Natural killer cell (primary cell): ENCODE measurements around the gene LTB4R. TPM values are rescaled to one million over a fixed set of nuclear protein-coding genes. Genes with fewer than 3 reads are reported as not detected.

ENCODE experiments used
- ATAC-seq, 3 donors: fragments of 150-1000 bp in 2 of 3; fragments of 200-7000 bp in 1 of 3; cut with Tn5 transposase; 1 replicate in 1 of 3; 2 replicates in 2 of 3; pipeline ENCODE4 v1.10.0; 2021; ENCODE audit warnings: mild to moderate bottlenecking in 2 of 3, moderate library complexity in 2 of 3
- DNase-seq, 2 donors: peaks; one replicate each; pipeline versions ENCODE4 v3.0.0 to v3.0.0-alpha.2; 2013 to 2021; ENCODE audit warnings: mixed read lengths in 1 of 2
- H3K27ac ChIP-seq: one replicate; pipeline ENCODE4 v1.5.1; 2013; ENCODE audit warnings: mild to moderate bottlenecking, low read length
- H3K27me3 ChIP-seq: one replicate; pipeline ENCODE4 v1.6.1; 2013; ENCODE audit warnings: low read length; ENCODE audit not compliant: control insufficient read depth, insufficient read depth
- H3K36me3 ChIP-seq: one replicate; pipeline ENCODE4 v1.6.1; 2013; ENCODE audit warnings: low read length; ENCODE audit not compliant: control insufficient read depth, insufficient read depth
- H3K4me1 ChIP-seq: one replicate; pipeline ENCODE4 v1.6.1; 2013; ENCODE audit warnings: low read length; ENCODE audit not compliant: control insufficient read depth, insufficient read depth
- H3K4me3 ChIP-seq: one replicate; pipeline ENCODE4 v1.5.1; 2013; ENCODE audit warnings: low read length
- H3K9me3 ChIP-seq: one replicate; pipeline ENCODE4 v1.6.1; 2013; ENCODE audit warnings: low read length; ENCODE audit not compliant: control insufficient read depth, insufficient read depth
- H3K27ac Mint-ChIP-seq, 2 donors: one replicate each; pipeline ENCODE4 v1.8.0; 2022; ENCODE audit warnings: mild to moderate bottlenecking in 2 of 2, mixed read lengths in 2 of 2, moderate library complexity in 1 of 2
- H3K27me3 Mint-ChIP-seq, 2 donors: one replicate each; pipeline ENCODE4 v1.8.0; 2022; ENCODE audit warnings: low read depth in 2 of 2, mixed read lengths in 2 of 2
- H3K36me3 Mint-ChIP-seq: one replicate; pipeline ENCODE4 v1.8.0; 2022; ENCODE audit warnings: mixed read lengths
- H3K4me1 Mint-ChIP-seq, 2 donors: one replicate each; pipeline ENCODE4 v1.8.0; 2022; ENCODE audit warnings: mixed read lengths in 2 of 2
- H3K4me3 Mint-ChIP-seq: one replicate; pipeline ENCODE4 v1.8.0; 2022; ENCODE audit warnings: mild to moderate bottlenecking, moderate library complexity, mixed read lengths
- H3K9me3 Mint-ChIP-seq, 2 donors: one replicate each; pipeline ENCODE4 v1.8.0; 2022; ENCODE audit warnings: mixed read lengths in 2 of 2
- WGBS: methylation state at CpG from one replicate; pipeline ENCODE4 v1.1.7; 2013; ENCODE audit warnings: missing lambda C conversion rate; ENCODE audit not compliant: insufficient coverage; 5-methylcytosine and 5-hydroxymethylcytosine counted together
- intact Hi-C: fragments of 100-400 bp; cut with micrococcal nuclease; formaldehyde crosslinking; loops from one replicate; pipeline ENCODE4 v1.14.2; 2022
- total RNA-seq, 4 donors: library from RNA; stranded (reverse); fragments of 120-200 nt in 1 of 4; gene quantifications; one replicate each; pipeline versions ENCODE4 v1.2.3 to v1.2.4, GENCODE V29; 2013 to 2022
- TF ChIP-seq, protein P1 (sequence below): fragments of 200-600 bp; IDR thresholded peaks from one replicate; pipeline ENCODE4 v1.8.0; 2022; ENCODE audit warnings: antibody characterized with exemption

LTB4R gene
- total RNA-seq, 3 donors from 2014 or later (not counting 1 experiment from before 2014, with no cell fraction given), result 33.5 to 55.7 (median 49.7) TPM

DNA sequence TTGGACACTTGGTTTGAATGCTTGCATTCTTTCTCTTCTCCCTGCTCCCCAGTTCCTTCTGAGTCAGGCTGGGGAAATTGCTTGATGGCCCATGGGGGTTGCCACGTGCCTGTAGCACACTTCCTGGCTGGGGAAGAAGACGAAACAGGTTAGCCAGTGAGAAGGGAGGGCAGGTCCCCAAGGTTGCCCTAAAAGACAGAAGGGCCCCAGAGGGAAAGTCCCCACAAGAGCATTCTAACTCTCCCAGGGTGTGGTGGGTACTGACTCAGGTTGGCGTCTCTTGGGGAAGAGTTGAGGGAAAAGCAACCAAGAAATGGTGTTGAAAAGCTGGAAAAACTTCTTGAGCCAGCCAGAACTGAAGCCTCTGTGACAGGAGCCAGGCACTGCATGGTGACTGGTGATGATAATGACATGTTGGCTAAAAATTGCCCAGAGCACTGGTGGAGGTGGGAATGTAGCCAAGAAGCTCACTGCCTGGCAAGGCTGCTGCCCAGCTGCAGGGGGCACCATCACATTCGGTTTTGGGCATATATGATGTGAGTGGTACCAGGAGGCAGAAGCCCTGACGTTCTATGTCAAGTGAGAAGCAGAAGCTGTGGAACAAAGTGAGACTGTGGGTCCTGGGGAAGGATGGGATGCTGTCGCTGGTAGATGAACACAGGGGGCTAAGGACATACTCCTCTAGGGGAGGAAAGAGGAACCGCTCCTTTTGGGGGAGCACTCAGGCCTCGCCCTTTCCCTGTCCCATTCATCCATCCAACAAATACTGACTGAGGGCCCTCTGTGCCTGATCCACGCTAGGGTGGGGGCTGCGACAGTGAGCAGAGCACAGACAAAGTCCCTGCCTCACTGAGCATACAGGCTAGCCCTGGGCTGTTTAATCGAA is 31.8 kb upstream of the LTB4R start:
- intact Hi-C loops, result no loop called here
- Mint-ChIP-seq H3K27ac (peak overlapping the region in 1 of 2 donors; percentile 54), H3K4me3 (no peak overlapping the region), H3K4me1 (peaks cover 18 to 24% of the 10 kb centered on the region in 2 donors), H3K9me3 (no peaks in the 10 kb centered on the region), H3K27me3 (no peaks in the 10 kb centered on the region), H3K36me3 (no peaks in the 10 kb centered on the region)
- no peaks in the 10 kb centered on the region for H3K36me3 ChIP-seq
- H3K27me3 ChIP-seq, result no peaks in the 10 kb centered on the region
- H3K27ac ChIP-seq, result peak overlapping the region; percentile 23
- ATAC-seq (peak in 2 of 3 donors; percentile 72 to 77), DNase-seq (peak in 1 of 2 donors; percentile 79)
- peaks cover 35% of the 10 kb centered on the region for H3K4me1 ChIP-seq
- TF ChIP-seq, protein P1, sequence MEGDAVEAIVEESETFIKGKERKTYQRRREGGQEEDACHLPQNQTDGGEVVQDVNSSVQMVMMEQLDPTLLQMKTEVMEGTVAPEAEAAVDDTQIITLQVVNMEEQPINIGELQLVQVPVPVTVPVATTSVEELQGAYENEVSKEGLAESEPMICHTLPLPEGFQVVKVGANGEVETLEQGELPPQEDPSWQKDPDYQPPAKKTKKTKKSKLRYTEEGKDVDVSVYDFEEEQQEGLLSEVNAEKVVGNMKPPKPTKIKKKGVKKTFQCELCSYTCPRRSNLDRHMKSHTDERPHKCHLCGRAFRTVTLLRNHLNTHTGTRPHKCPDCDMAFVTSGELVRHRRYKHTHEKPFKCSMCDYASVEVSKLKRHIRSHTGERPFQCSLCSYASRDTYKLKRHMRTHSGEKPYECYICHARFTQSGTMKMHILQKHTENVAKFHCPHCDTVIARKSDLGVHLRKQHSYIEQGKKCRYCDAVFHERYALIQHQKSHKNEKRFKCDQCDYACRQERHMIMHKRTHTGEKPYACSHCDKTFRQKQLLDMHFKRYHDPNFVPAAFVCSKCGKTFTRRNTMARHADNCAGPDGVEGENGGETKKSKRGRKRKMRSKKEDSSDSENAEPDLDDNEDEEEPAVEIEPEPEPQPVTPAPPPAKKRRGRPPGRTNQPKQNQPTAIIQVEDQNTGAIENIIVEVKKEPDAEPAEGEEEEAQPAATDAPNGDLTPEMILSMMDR, result no peak
- no peak overlapping the region for H3K4me3 ChIP-seq
- H3K9me3 ChIP-seq, result no peaks in the 10 kb centered on the region
- 54% methylated on average over 10 of the region's 11 CpGs for WGBS

DNA sequence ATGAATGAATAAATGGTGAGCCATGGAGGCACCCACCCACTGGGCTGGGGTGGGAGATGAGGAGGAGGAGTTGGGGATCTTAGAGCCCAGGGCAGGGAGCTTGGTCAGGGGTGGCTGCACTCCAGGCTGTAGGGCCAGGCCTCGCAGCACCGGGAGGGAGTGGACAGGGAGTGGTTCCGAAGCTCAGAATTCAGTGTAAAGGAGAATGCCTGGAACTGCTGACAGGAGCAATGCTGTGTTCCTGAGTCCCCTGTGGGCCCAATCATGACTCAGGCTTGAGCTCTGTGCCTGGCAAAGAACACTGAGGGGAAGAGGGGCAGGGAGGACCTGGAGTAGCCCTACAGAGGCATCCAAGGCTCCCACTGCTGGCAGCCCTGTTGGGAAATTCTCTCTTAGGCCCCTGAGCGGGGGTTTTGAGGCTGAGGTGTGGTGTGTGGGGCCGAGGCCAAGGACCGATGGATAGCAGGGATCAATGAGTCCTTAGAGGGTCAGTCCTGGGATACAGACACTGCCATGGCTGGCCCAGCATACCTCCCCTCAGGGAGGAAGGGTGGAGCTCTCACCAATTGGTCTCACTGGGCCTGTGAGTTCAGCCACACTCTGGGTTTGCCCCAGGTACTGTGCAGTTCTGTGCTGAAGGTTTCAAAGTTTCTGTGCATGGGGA is 30.4 kb upstream of the LTB4R start:
- H3K9me3 ChIP-seq, result no peaks in the 10 kb centered on the region
- H3K27me3 ChIP-seq, result no peaks in the 10 kb centered on the region
- H3K4me1 ChIP-seq, result peaks cover 29% of the 10 kb centered on the region
- no peak overlapping the region for H3K4me3 Mint-ChIP-seq
- WGBS, result 98% methylated on average over 6 of the region's 6 CpGs
- ATAC-seq, result no peak
- H3K27ac ChIP-seq, result no peak overlapping the region
- intact Hi-C loops, result no loop called here
- peak overlapping the region in 1 of 2 donors; percentile 41 for H3K27ac Mint-ChIP-seq
- H3K4me1 Mint-ChIP-seq, result peaks cover 18 to 24% of the 10 kb centered on the region in 2 donors
- no peak for DNase-seq
- H3K9me3 Mint-ChIP-seq, result no peaks in the 10 kb centered on the region
- H3K4me3 ChIP-seq, result no peak overlapping the region
- TF ChIP-seq, protein P1, result no peak
- no peaks in the 10 kb centered on the region for H3K36me3 ChIP-seq
- H3K27me3 Mint-ChIP-seq, result no peaks in the 10 kb centered on the region
- H3K36me3 Mint-ChIP-seq, result no peaks in the 10 kb centered on the region

DNA sequence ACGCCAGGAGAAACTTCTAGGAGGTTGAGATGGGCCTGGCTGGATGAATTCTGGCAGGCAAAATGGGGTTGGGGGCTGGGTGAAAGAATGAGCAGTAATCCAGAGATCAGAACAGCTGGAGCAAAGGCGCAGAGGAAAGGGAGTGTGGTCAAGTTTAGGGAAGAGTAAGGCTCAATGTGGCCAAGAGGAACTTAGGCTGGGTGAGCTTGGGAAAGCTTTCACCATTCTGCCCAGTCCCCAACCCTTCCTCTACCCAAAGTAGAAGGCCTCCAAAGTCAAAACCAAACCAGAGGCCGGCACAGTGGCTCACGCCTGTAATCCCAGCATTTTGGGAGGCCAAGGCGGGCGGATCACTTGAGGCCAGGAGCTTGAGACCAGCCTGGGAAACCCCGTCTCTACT is 29.7 kb upstream of the LTB4R start:
- intact Hi-C loops, result no loop called here
- Histone ChIP-seq H3K36me3 (no peaks in the 10 kb centered on the region), H3K9me3 (no peaks in the 10 kb centered on the region), H3K4me1 (peaks cover 29% of the 10 kb centered on the region), H3K4me3 (no peak overlapping the region), H3K27ac (no peak overlapping the region), H3K27me3 (no peaks in the 10 kb centered on the region)
- TF ChIP-seq, protein P1, result no peak
- ATAC-seq, result no peak
- DNase-seq, result no peak
- Mint-ChIP-seq H3K27me3 (no peaks in the 10 kb centered on the region), H3K4me1 (peaks cover 18 to 24% of the 10 kb centered on the region in 2 donors), H3K27ac (no peak overlapping the region), H3K9me3 (no peaks in the 10 kb centered on the region), H3K4me3 (no peak overlapping the region), H3K36me3 (no peaks in the 10 kb centered on the region)
- 97% methylated on average over 7 of the region's 7 CpGs for WGBS
